ENCODE results near the gene TMED10.

The TMED10 gene

GRCh38 chr14:75176142-75176820, at the start of gene TMED10:
TMED10 (minus strand) TSS chr14:75176612; CDS start chr14:75176579, 33 bp downstream.
- peaks cover 51% of the 10 kb centered on the region for H3K79me2 ChIP-seq (ENCODE audit: low read length)
- H3K9me3 ChIP-seq (ENCODE audit: insufficient read depth, low read length) = no peaks in the 10 kb centered on the region
- peak within 1 kb of the TSS; percentile 90 for H3K9ac ChIP-seq (ENCODE audit: low read length)
- peaks cover 36% of the 10 kb centered on the region for H4K20me1 ChIP-seq (ENCODE audit: insufficient read depth, low read length)
- peaks cover 10% of the 10 kb centered on the region for H3K36me3 ChIP-seq (replicated peaks; ENCODE audit: low read depth, low read length)
- TF ChIP-seq CTCF (IDR thresholded peaks at IDR 0.05; ENCODE audit: low read depth, low read length) (0 out of 2 replicates have a peak, but pooled peaks have one; percentile 13), EZH2phosphoT487 (IDR thresholded peaks at IDR 0.05; ENCODE audit: low read depth) (no peak)
- H3K4me1 ChIP-seq (ENCODE audit: low read length) = peaks cover 20% of the 10 kb centered on the region
- H3K27ac ChIP-seq (ENCODE audit: low read length) = peak within 1 kb of the TSS; percentile 85
- H3K27me3 ChIP-seq (ENCODE audit: low read depth, low read length) = no peaks in the 10 kb centered on the region
- H3K4me2 ChIP-seq (ENCODE audit: low read length) = peak within 1 kb of the TSS; percentile 74
- H2AFZ ChIP-seq (ENCODE audit: low read depth, low read length) = peak within 1 kb of the TSS; percentile 90
- peak within 1 kb of the TSS; percentile 86 for H3K4me3 ChIP-seq (ENCODE audit: low read length)

GRCh38 chr14:75224561-75224960, 48.1 kb upstream of the TMED10 start:
- no peak overlapping the region for H2AFZ ChIP-seq (ENCODE audit: low read depth, low read length)
- no peaks in the 10 kb centered on the region for H3K36me3 ChIP-seq (replicated peaks; ENCODE audit: low read depth, low read length)
- no peak overlapping the region for H3K27ac ChIP-seq (ENCODE audit: low read length)
- no peak overlapping the region for H3K4me2 ChIP-seq (ENCODE audit: low read length)
- H3K4me1 ChIP-seq (ENCODE audit: low read length) = peaks cover 59% of the 10 kb centered on the region
- H4K20me1 ChIP-seq (ENCODE audit: insufficient read depth, low read length) = no peaks in the 10 kb centered on the region
- no peaks in the 10 kb centered on the region for H3K27me3 ChIP-seq (ENCODE audit: low read depth, low read length)
- no peak overlapping the region for H3K9ac ChIP-seq (ENCODE audit: low read length)
- H3K9me3 ChIP-seq (ENCODE audit: insufficient read depth, low read length) = no peaks in the 10 kb centered on the region
- H3K79me2 ChIP-seq (ENCODE audit: low read length) = no peaks in the 10 kb centered on the region
- TF ChIP-seq CTCF (IDR thresholded peaks at IDR 0.05; ENCODE audit: low read depth, low read length) (no peak), EZH2phosphoT487 (IDR thresholded peaks at IDR 0.05; ENCODE audit: low read depth) (no peak)
- H3K4me3 ChIP-seq (ENCODE audit: low read length) = no peak overlapping the region

GRCh38 chr14:75223664-75224154, 47.3 kb upstream of the TMED10 start:
- Histone ChIP-seq H3K4me1 (ENCODE audit: low read length) (peaks cover 51% of the 10 kb centered on the region), H3K9ac (ENCODE audit: low read length) (no peak overlapping the region), H2AFZ (ENCODE audit: low read depth, low read length) (no peak overlapping the region), H3K4me2 (ENCODE audit: low read length) (peak overlapping the region; percentile 58), H3K9me3 (ENCODE audit: insufficient read depth, low read length) (no peaks in the 10 kb centered on the region), H4K20me1 (ENCODE audit: insufficient read depth, low read length) (no peaks in the 10 kb centered on the region), H3K4me3 (ENCODE audit: low read length) (no peak overlapping the region), H3K27ac (ENCODE audit: low read length) (no peak overlapping the region), H3K36me3 (replicated peaks; ENCODE audit: low read depth, low read length) (no peaks in the 10 kb centered on the region), H3K27me3 (ENCODE audit: low read depth, low read length) (no peaks in the 10 kb centered on the region), H3K79me2 (ENCODE audit: low read length) (no peaks in the 10 kb centered on the region)
- TF ChIP-seq EZH2phosphoT487 (IDR thresholded peaks at IDR 0.05; ENCODE audit: low read depth) (no peak), CTCF (IDR thresholded peaks at IDR 0.05; ENCODE audit: low read depth, low read length) (no peak)

GRCh38 chr14:75222208-75222701, 45.8 kb upstream of the TMED10 start:
- Histone ChIP-seq H3K4me3 (ENCODE audit: low read length) (peak overlapping the region; percentile 53), H3K9ac (ENCODE audit: low read length) (peak overlapping the region; percentile 8; the same call in 1 of the 2 replicates), H3K9me3 (ENCODE audit: insufficient read depth, low read length) (no peaks in the 10 kb centered on the region), H3K27me3 (ENCODE audit: low read depth, low read length) (peaks cover 8% of the 10 kb centered on the region; the same call in 1 of the 2 replicates), H2AFZ (ENCODE audit: low read depth, low read length) (peak overlapping the region; percentile 66), H3K4me2 (ENCODE audit: low read length) (peak overlapping the region; percentile 56), H4K20me1 (ENCODE audit: insufficient read depth, low read length) (no peaks in the 10 kb centered on the region), H3K79me2 (ENCODE audit: low read length) (no peaks in the 10 kb centered on the region), H3K36me3 (replicated peaks; ENCODE audit: low read depth, low read length) (no peaks in the 10 kb centered on the region), H3K27ac (ENCODE audit: low read length) (no peak overlapping the region), H3K4me1 (ENCODE audit: low read length) (peaks cover 36% of the 10 kb centered on the region)
- TF ChIP-seq CTCF (IDR thresholded peaks at IDR 0.05; ENCODE audit: low read depth, low read length) (no peak), EZH2phosphoT487 (IDR thresholded peaks at IDR 0.05; ENCODE audit: low read depth) (no peak)

Measured in OCI-LY3 (cell line).